MM.1S (cell line): ENCODE measurements around the gene USP13.

Experiments
- DNase-seq: peaks from one replicate; pipeline ENCODE4 v3.0.0-alpha.2; 2015
- H2AFZ ChIP-seq: fragments of 300-600 bp; sonication (generic); 2 replicates; pipeline ENCODE4 v1.6.0; 2016; ENCODE audit warnings: antibody characterized with exemption, low read length
- H3F3A ChIP-seq: fragments of 300-600 bp; sonication (generic); 2 replicates; pipeline ENCODE4 v1.6.1; 2016; ENCODE audit warnings: mild to moderate bottlenecking, antibody characterized with exemption, low read length, moderate library complexity, mixed read lengths; ENCODE audit not compliant: insufficient read depth
- H3K27ac ChIP-seq: fragments of 300-600 bp; sonication (generic); 2 replicates; pipeline ENCODE4 v1.5.1; 2016; ENCODE audit warnings: mild to moderate bottlenecking, low read length
- H3K27me3 ChIP-seq: fragments of 300-600 bp; sonication (generic); replicated peaks from 2 replicates; pipeline ENCODE4 v1.6.0; 2016; ENCODE audit warnings: low read length; ENCODE audit not compliant: insufficient read depth
- H3K36me3 ChIP-seq: fragments of 300-600 bp; sonication (generic); replicated peaks from 2 replicates; pipeline ENCODE4 v1.6.1; 2016; ENCODE audit warnings: mild to moderate bottlenecking, low read length, mixed read lengths; ENCODE audit not compliant: insufficient read depth
- H3K4me1 ChIP-seq: fragments of 300-600 bp; sonication (generic); 2 replicates; pipeline ENCODE4 v1.6.1; 2016; ENCODE audit warnings: low read length, mixed read lengths
- H3K4me2 ChIP-seq: fragments of 300-600 bp; sonication (generic); 2 replicates; pipeline ENCODE4 v1.6.0; 2016; ENCODE audit warnings: low read depth, low read length
- H3K4me3 ChIP-seq: fragments of 300-600 bp; sonication (generic); 2 replicates; pipeline ENCODE4 v1.5.1; 2016; ENCODE audit warnings: low read length, mixed read lengths
- H3K79me2 ChIP-seq: fragments of 300-600 bp; sonication (generic); 2 replicates; pipeline ENCODE4 v1.6.1; 2016; ENCODE audit warnings: mixed run types, low read length, mixed read lengths
- H3K9ac ChIP-seq: fragments of 300-600 bp; sonication (generic); 2 replicates; pipeline ENCODE4 v1.6.1; 2016; ENCODE audit warnings: low read length, mixed read lengths
- H3K9me2 ChIP-seq: fragments of 300-600 bp; sonication (generic); replicated peaks from 2 replicates; pipeline ENCODE4 v1.6.1; 2016; ENCODE audit warnings: mild to moderate bottlenecking, low read length, mixed read lengths; ENCODE audit not compliant: insufficient read depth
- H3K9me3 ChIP-seq: fragments of 300-600 bp; sonication (generic); replicated peaks from 2 replicates; pipeline ENCODE4 v1.6.1; 2016; ENCODE audit warnings: mild to moderate bottlenecking, low read length, mixed read lengths; ENCODE audit not compliant: insufficient read depth
- H4K20me1 ChIP-seq: fragments of 300-600 bp; sonication (generic); 2 replicates; pipeline ENCODE4 v1.6.1; 2016; ENCODE audit warnings: mild to moderate bottlenecking, low read length, moderate library complexity, mixed read lengths; ENCODE audit not compliant: insufficient read depth
- EZH2 ChIP-seq: fragments of 300-600 bp; sonication (generic); optimal IDR thresholded peaks from 2 replicates; pipeline ENCODE3; 2017; ENCODE audit warnings: low read depth, mild to moderate bottlenecking, antibody characterized with exemption, low read length, mixed read lengths
- EZH2phosphoT487 ChIP-seq: fragments of 300-600 bp; sonication (generic); IDR thresholded peaks from 2 replicates; pipeline ENCODE4 v1.6.1; 2018; ENCODE audit warnings: antibody characterized with exemption, low read length
- TF ChIP-seq, protein P1 (sequence below): fragments of 300-600 bp; sonication (generic); IDR thresholded peaks from 2 replicates; pipeline ENCODE4 v1.5.1; 2016; ENCODE audit warnings: antibody characterized with exemption, low read length, mixed read lengths

Gene USP13

GRCh38 chr3:179676081-179676480, 23.2 kb downstream of the USP13 start:
- H4K20me1 ChIP-seq: no peaks in the 10 kb centered on the region
- no peaks in the 10 kb centered on the region for H3K9me3 ChIP-seq
- H3K27ac ChIP-seq: no peak overlapping the region
- H3K4me1 ChIP-seq: no peaks in the 10 kb centered on the region
- H2AFZ ChIP-seq: no peak overlapping the region
- H3K79me2 ChIP-seq: peaks cover 86% of the 10 kb centered on the region
- TF ChIP-seq EZH2phosphoT487 (no peak), EZH2 (no peak)
- TF ChIP-seq, protein P1, sequence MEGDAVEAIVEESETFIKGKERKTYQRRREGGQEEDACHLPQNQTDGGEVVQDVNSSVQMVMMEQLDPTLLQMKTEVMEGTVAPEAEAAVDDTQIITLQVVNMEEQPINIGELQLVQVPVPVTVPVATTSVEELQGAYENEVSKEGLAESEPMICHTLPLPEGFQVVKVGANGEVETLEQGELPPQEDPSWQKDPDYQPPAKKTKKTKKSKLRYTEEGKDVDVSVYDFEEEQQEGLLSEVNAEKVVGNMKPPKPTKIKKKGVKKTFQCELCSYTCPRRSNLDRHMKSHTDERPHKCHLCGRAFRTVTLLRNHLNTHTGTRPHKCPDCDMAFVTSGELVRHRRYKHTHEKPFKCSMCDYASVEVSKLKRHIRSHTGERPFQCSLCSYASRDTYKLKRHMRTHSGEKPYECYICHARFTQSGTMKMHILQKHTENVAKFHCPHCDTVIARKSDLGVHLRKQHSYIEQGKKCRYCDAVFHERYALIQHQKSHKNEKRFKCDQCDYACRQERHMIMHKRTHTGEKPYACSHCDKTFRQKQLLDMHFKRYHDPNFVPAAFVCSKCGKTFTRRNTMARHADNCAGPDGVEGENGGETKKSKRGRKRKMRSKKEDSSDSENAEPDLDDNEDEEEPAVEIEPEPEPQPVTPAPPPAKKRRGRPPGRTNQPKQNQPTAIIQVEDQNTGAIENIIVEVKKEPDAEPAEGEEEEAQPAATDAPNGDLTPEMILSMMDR: no peak
- H3K4me2 ChIP-seq: no peak overlapping the region
- no peaks in the 10 kb centered on the region for H3K36me3 ChIP-seq
- no peak overlapping the region for H3K9ac ChIP-seq
- no peaks in the 10 kb centered on the region for H3K9me2 ChIP-seq
- DNase-seq: no peak
- H3K27me3 ChIP-seq: no peaks in the 10 kb centered on the region
- H3K4me3 ChIP-seq: no peak overlapping the region
- H3F3A ChIP-seq: no peaks in the 10 kb centered on the region

DNA sequence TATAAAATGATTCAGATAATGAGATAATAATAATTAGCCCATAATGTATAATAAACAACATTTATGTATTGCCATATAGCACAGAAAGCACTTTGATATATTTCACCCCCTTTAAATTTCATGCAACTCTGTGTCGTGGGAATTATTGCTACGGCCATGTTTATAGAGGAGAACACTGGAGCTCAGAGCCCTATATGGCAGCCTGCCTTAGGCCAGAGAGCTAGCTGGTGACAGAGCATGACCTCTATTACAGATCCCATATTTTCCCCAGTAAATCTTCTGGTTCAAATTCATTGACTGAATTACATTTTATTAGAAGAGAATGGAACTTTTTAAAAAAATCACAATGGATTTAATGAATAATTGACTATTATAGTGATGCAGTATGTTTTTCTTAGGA, 25.0 kb downstream of the USP13 start:
- H3K4me1 ChIP-seq: no peaks in the 10 kb centered on the region
- H2AFZ ChIP-seq: no peak overlapping the region
- H3K27me3 ChIP-seq: no peaks in the 10 kb centered on the region
- no peaks in the 10 kb centered on the region for H3K36me3 ChIP-seq
- H4K20me1 ChIP-seq: no peaks in the 10 kb centered on the region
- H3K4me3 ChIP-seq: no peak overlapping the region
- TF ChIP-seq EZH2 (no peak), EZH2phosphoT487 (no peak)
- TF ChIP-seq, protein P1: no peak
- no peak overlapping the region for H3K4me2 ChIP-seq
- no peaks in the 10 kb centered on the region for H3K9me2 ChIP-seq
- H3K27ac ChIP-seq: no peak overlapping the region
- no peaks in the 10 kb centered on the region for H3K9me3 ChIP-seq
- H3K79me2 ChIP-seq: peaks cover 82% of the 10 kb centered on the region
- no peaks in the 10 kb centered on the region for H3F3A ChIP-seq
- no peak overlapping the region for H3K9ac ChIP-seq
- no peak for DNase-seq

- no peak overlapping the region for H2AFZ ChIP-seq
- H3K79me2 ChIP-seq: peaks cover 63% of the 10 kb centered on the region
- no peaks in the 10 kb centered on the region for H3K9me3 ChIP-seq
- H3K27ac ChIP-seq: no peak overlapping the region
- no peaks in the 10 kb centered on the region; the same call in 1 of the 2 replicates for H3K36me3 ChIP-seq
- H3K4me2 ChIP-seq: no peak overlapping the region
- TF ChIP-seq EZH2: no peak
- no peak for TF ChIP-seq EZH2phosphoT487
- TF ChIP-seq, protein P1: no peak
- no peak for DNase-seq
- no peaks in the 10 kb centered on the region for H4K20me1 ChIP-seq
- no peaks in the 10 kb centered on the region for H3K9me2 ChIP-seq
- H3K4me1 ChIP-seq: no peaks in the 10 kb centered on the region
- no peaks in the 10 kb centered on the region for H3F3A ChIP-seq
- no peak overlapping the region for H3K4me3 ChIP-seq
- no peak overlapping the region for H3K9ac ChIP-seq
- no peaks in the 10 kb centered on the region for H3K27me3 ChIP-seq
Observed at GRCh38 chr3:179681492-179682263, 28.8 kb downstream of the USP13 start.
